HepG2 (cell line): ENCODE measurements around the gene COMMD9. TPM values are rescaled to one million over a fixed set of nuclear protein-coding genes. Genes with fewer than 3 reads are reported as not detected.

Experiments used
- E2F2 ChIP-seq: sonication (generic); formaldehyde crosslinking; IDR thresholded peaks from 2 replicates; pipeline ENCODE4 v1.4.0; 2020; ENCODE audit warnings: missing genetic modification reagents, borderline replicate concordance
- FLYWCH1 ChIP-seq: sonication (generic); formaldehyde crosslinking; IDR thresholded peaks from 2 replicates; pipeline ENCODE4 v1.8.1; 2023; ENCODE audit warnings: mild to moderate bottlenecking, missing genetic modification reagents
- FOXM1 ChIP-seq: sonication (generic); formaldehyde crosslinking; IDR thresholded peaks from 2 replicates; pipeline ENCODE4 v1.5.0; 2020; ENCODE audit warnings: missing genetic modification reagents
- HNRNPLL ChIP-seq: fragments of 200-400 bp; formaldehyde crosslinking; IDR thresholded peaks from 2 replicates; pipeline ENCODE4 v1.6.1; 2017; ENCODE audit warnings: mild to moderate bottlenecking, low read depth, low read length; ENCODE audit not compliant: poor library complexity, severe bottlenecking
- MED1 ChIP-seq: sonication (generic); formaldehyde crosslinking; IDR thresholded peaks from 2 replicates; pipeline ENCODE4 v1.4.0; 2020; ENCODE audit warnings: missing genetic modification reagents
- MXD4 ChIP-seq: IDR thresholded peaks from 2 replicates; pipeline ENCODE4 v1.6.1; 2016; ENCODE audit warnings: mild to moderate bottlenecking, missing biosample characterization, missing genetic modification reagents
- MYPOP ChIP-seq: sonication (generic); formaldehyde crosslinking; IDR thresholded peaks from 2 replicates; pipeline ENCODE4 v1.8.1; 2023; ENCODE audit warnings: mild to moderate bottlenecking, moderate library complexity, missing genetic modification reagents
- NR2F1 ChIP-seq, 2 experiments: fragments of 450-650 bp in 1 of 2; formaldehyde crosslinking in 1 of 2; IDR thresholded peaks; 2 replicates each; pipeline versions ENCODE4 v1.5.0 to v1.6.1; 2016 to 2020; ENCODE audit warnings: mild to moderate bottlenecking in 1 of 2, missing compliant biosample characterization in 1 of 2, missing genetic modification reagents in 1 of 2, moderate library complexity in 1 of 2
- RFX5 ChIP-seq: IDR thresholded peaks from 2 replicates; pipeline ENCODE4 v1.6.1; 2011; ENCODE audit warnings: low read depth, low read length, improper control_type of control experiment
- RFXAP ChIP-seq: sonication (generic); formaldehyde crosslinking; IDR thresholded peaks from 2 replicates; pipeline ENCODE4 v1.4.0; 2020; ENCODE audit warnings: missing genetic modification reagents, borderline replicate concordance
- SATB2 ChIP-seq: sonication (generic); formaldehyde crosslinking; IDR thresholded peaks from 2 replicates; pipeline ENCODE4 v1.5.0; 2020; ENCODE audit warnings: missing genetic modification reagents
- SP5 ChIP-seq: IDR thresholded peaks from 2 replicates; pipeline ENCODE4 v1.6.1; 2016; ENCODE audit warnings: low read depth, borderline replicate concordance
- TRIM22 ChIP-seq: fragments of 450-650 bp; IDR thresholded peaks from 2 replicates; pipeline ENCODE4 v1.6.1; 2017
- ZFP91 ChIP-seq: sonication (generic); formaldehyde crosslinking; IDR thresholded peaks from 2 replicates; pipeline ENCODE4 v1.9.0; 2022; ENCODE audit warnings: missing genetic modification reagents, mild to moderate bottlenecking, borderline replicate concordance
- ZNF234 ChIP-seq: sonication (generic); formaldehyde crosslinking; conservative IDR thresholded peaks from 2 replicates; pipeline ENCODE4 v1.5.1; 2020; ENCODE audit warnings: mild to moderate bottlenecking, missing genetic modification reagents
- ZNF251 ChIP-seq: sonication (generic); formaldehyde crosslinking; IDR thresholded peaks from 2 replicates; pipeline ENCODE4 v1.9.0; 2021; ENCODE audit warnings: mild to moderate bottlenecking, missing genetic modification reagents
- ZNF282 ChIP-seq: fragments of 450-650 bp; IDR thresholded peaks from 2 replicates; pipeline ENCODE4 v1.6.1; 2018; ENCODE audit not compliant: partially characterized antibody
- ZNF431 ChIP-seq: sonication (generic); formaldehyde crosslinking; IDR thresholded peaks from 2 replicates; pipeline ENCODE4 v1.9.0; 2022; ENCODE audit warnings: missing genetic modification reagents, low read depth, mild to moderate bottlenecking, borderline replicate concordance
- ZNF451 ChIP-seq: sonication (generic); formaldehyde crosslinking; IDR thresholded peaks from 2 replicates; pipeline ENCODE4 v1.5.0; 2020; ENCODE audit warnings: mild to moderate bottlenecking, missing genetic modification reagents
- ZNF619 ChIP-seq: sonication (generic); formaldehyde crosslinking; IDR thresholded peaks from 2 replicates; pipeline ENCODE4 v1.4.0; 2020; ENCODE audit warnings: mild to moderate bottlenecking, missing genetic modification reagents
- ZNF780A ChIP-seq: sonication (generic); formaldehyde crosslinking; IDR thresholded peaks from 2 replicates; pipeline ENCODE4 v1.8.0; 2022; ENCODE audit warnings: mild to moderate bottlenecking, missing genetic modification reagents, moderate library complexity
- ZSCAN22 ChIP-seq: sonication (generic); formaldehyde crosslinking; IDR thresholded peaks from 2 replicates; pipeline ENCODE4 v1.4.0; 2020; ENCODE audit warnings: mild to moderate bottlenecking, missing genetic modification reagents
- ZXDC ChIP-seq: sonication (generic); formaldehyde crosslinking; IDR thresholded peaks from 2 replicates; pipeline ENCODE4 v1.5.0; 2020; ENCODE audit warnings: mild to moderate bottlenecking, missing genetic modification reagents
- polyA plus RNA-seq, 8 experiments: library from polyadenylated mRNA; depleted of rRNA in 3 of 8; stranded (reverse) in 7 of 8; unstranded in 1 of 8; fragments of >200 nt; fragmentation: Illumina TruSeq in 4 of 8; extraction: Trizol in 4 of 8; gene quantifications; 2 replicates each; pipeline versions ENCODE4 v1.2.1 to v1.2.3, GENCODE V29; 2011 to 2016; ENCODE audit warnings: low read depth in 4 of 8, missing spikeins in 1 of 8, mixed read lengths in 1 of 8; ENCODE audit not compliant: insufficient read depth in 1 of 8
- total RNA-seq, 5 experiments: library from RNA; depleted of rRNA; stranded (reverse); fragments of >200 nt; fragmentation: Illumina TruSeq; extraction: Trizol; gene quantifications; 2 replicates each; pipeline ENCODE4 v1.2.3, GENCODE V29; 2016; ENCODE audit warnings: low read depth in 1 of 5

The COMMD9 gene
- total and polyA plus RNA-seq, 2 of the 13 experiments (the other 11 are each of a cell fraction or from before 2014, with no cell fraction given): 47.3 to 76.7 TPM

- TF ChIP-seq HNRNPLL (peak; percentile 51), TRIM22 (no peak), FOXM1 (no peak), ZNF451 (CRISPR knock-in tag) (0 out of 2 replicates have a peak, but pooled peaks have one; percentile 70), RFX5 (no peak), ZNF780A (CRISPR knock-in tag) (no peak), ZSCAN22 (no peak), ZXDC (CRISPR knock-in tag) (peak; percentile 78; the same call in 1 of the 2 replicates), ZNF619 (no peak), ZNF251 (CRISPR knock-in tag) (no peak), NR2F1 (CRISPR knock-in tag; IDR thresholded peaks at IDR 0.05) (0 out of 4 replicates have a peak, but pooled peaks of 1 of the 2 experiments have one; percentile 12), ZFP91 (CRISPR knock-in tag) (peak; percentile 81; the same call in 1 of the 2 replicates), E2F2 (no peak), ZNF282 (no peak), SATB2 (CRISPR knock-in tag) (no peak), FLYWCH1 (CRISPR knock-in tag) (no peak), SP5 (CRISPR knock-in tag) (peak; percentile 55; the same call in 1 of the 2 replicates), MXD4 (peak; percentile 94), MYPOP (CRISPR knock-in tag) (no peak), ZNF234 (CRISPR knock-in tag) (no peak), MED1 (CRISPR knock-in tag) (peak; percentile 46; the same call in 1 of the 2 replicates), RFXAP (CRISPR knock-in tag) (peak; percentile 70; the same call in 1 of the 2 replicates), ZNF431 (peak; percentile 76)
Observed at GRCh38 chr11:36289226-36289852, at the start of gene COMMD9 (continued).
